ENCODE data around the gene RERE. TPM values are rescaled to one million over a fixed set of nuclear protein-coding genes. Genes with fewer than 3 reads are reported as not detected.

RERE gene
- total RNA-seq, 1 donor from 2014 or later: 80.3 TPM

DNA sequence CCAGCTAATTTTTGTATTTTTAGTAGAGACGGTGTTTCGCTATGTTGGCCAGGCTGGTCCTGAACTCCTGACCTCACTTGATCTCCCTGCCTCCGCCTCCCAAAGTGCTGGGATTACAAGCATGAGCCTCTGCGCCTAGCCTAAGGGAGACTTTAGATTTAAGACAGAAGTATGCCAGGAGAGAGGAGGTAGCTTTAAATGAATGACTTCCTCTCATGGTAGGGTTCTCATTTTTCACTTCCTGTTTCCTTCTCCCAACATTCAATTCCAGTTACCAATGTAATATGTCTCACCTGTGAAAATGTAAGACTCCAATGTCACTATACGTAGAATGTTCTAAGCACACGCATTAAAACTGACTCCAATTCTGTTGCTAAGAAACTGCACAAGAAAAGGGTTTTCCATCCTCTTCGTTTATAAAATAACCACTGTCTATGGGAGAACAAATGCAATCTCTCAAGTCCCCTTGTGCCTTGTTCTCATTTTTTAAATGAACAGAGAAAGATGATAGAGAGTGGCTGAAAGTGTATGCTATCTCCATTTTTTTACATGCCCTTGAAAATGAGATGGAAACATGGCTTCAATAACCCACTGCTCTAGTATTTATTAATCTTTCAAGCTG lies 359.6 kb downstream of the RERE start:
- no peak for DNase-seq (ENCODE audit: extremely low spot score in 2 of 2)
- Histone ChIP-seq H3K4me3 (no peak overlapping the region), H3K27me3 (no peaks in the 10 kb centered on the region), H3K27ac (peak overlapping the region; percentile 17), H3K36me3 (no peaks in the 10 kb centered on the region), H3K9me3 (no peaks in the 10 kb centered on the region), H3K4me1 (peaks cover 65% of the 10 kb centered on the region)
- intact Hi-C loops (cut with DNase I): no loop called here
- TF ChIP-seq POLR2A (IDR thresholded peaks at IDR 0.05) (no peak), POLR2AphosphoS5 (IDR thresholded peaks at IDR 0.05; ENCODE audit: insufficient read depth in 1 of 2, low read depth in 1 of 2) (no peak)

- TF ChIP-seq, protein P1, sequence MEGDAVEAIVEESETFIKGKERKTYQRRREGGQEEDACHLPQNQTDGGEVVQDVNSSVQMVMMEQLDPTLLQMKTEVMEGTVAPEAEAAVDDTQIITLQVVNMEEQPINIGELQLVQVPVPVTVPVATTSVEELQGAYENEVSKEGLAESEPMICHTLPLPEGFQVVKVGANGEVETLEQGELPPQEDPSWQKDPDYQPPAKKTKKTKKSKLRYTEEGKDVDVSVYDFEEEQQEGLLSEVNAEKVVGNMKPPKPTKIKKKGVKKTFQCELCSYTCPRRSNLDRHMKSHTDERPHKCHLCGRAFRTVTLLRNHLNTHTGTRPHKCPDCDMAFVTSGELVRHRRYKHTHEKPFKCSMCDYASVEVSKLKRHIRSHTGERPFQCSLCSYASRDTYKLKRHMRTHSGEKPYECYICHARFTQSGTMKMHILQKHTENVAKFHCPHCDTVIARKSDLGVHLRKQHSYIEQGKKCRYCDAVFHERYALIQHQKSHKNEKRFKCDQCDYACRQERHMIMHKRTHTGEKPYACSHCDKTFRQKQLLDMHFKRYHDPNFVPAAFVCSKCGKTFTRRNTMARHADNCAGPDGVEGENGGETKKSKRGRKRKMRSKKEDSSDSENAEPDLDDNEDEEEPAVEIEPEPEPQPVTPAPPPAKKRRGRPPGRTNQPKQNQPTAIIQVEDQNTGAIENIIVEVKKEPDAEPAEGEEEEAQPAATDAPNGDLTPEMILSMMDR (IDR thresholded peaks at IDR 0.05): no peak
- TF ChIP-seq POLR2AphosphoS5 (IDR thresholded peaks at IDR 0.05; ENCODE audit: insufficient read depth in 1 of 2, low read depth in 1 of 2): no peak
- no peak for TF ChIP-seq POLR2A (IDR thresholded peaks at IDR 0.05)
- H3K4me1 ChIP-seq: peaks cover 65% of the 10 kb centered on the region
- intact Hi-C loops (cut with DNase I): no loop called here
- no peak overlapping the region for H3K4me3 ChIP-seq
- no peaks in the 10 kb centered on the region for H3K36me3 ChIP-seq
- no peaks in the 10 kb centered on the region for H3K27me3 ChIP-seq
- DNase-seq (ENCODE audit: extremely low spot score in 2 of 2): no peak
- peak overlapping the region; percentile 86 for H3K27ac ChIP-seq
- H3K9me3 ChIP-seq: no peaks in the 10 kb centered on the region
Measured at GRCh38 chr1:8456991-8457390, 360.4 kb downstream of the RERE start.

- no peak overlapping the region for H3K4me3 ChIP-seq
- H3K27ac ChIP-seq: peak overlapping the region; percentile 86
- H3K9me3 ChIP-seq: no peaks in the 10 kb centered on the region
- TF ChIP-seq POLR2A (IDR thresholded peaks at IDR 0.05) (no peak), POLR2AphosphoS5 (IDR thresholded peaks at IDR 0.05; ENCODE audit: insufficient read depth in 1 of 2, low read depth in 1 of 2) (peak in 1 of 2 donors; percentile 58)
- TF ChIP-seq, protein P1 (IDR thresholded peaks at IDR 0.05): no peak
- intact Hi-C loops (cut with DNase I): no loop called here
- H3K27me3 ChIP-seq: no peaks in the 10 kb centered on the region
- DNase-seq (ENCODE audit: extremely low spot score in 2 of 2): no peak
- H3K36me3 ChIP-seq: no peaks in the 10 kb centered on the region
- peaks cover 60% of the 10 kb centered on the region for H3K4me1 ChIP-seq
Measured at GRCh38 chr1:8456308-8456912, 361.0 kb downstream of the RERE start.

GRCh38 chr1:8455700-8456307 lies 361.6 kb downstream of the RERE start:
- no peak for DNase-seq (ENCODE audit: extremely low spot score in 2 of 2)
- TF ChIP-seq POLR2A (IDR thresholded peaks at IDR 0.05) (no peak), POLR2AphosphoS5 (IDR thresholded peaks at IDR 0.05; ENCODE audit: insufficient read depth in 1 of 2, low read depth in 1 of 2) (no peak)
- TF ChIP-seq, protein P1 (IDR thresholded peaks at IDR 0.05): no peak
- no peak overlapping the region for H3K4me3 ChIP-seq
- H3K4me1 ChIP-seq: peaks cover 54% of the 10 kb centered on the region
- no peaks in the 10 kb centered on the region for H3K9me3 ChIP-seq
- H3K27me3 ChIP-seq: no peaks in the 10 kb centered on the region
- H3K36me3 ChIP-seq: no peaks in the 10 kb centered on the region
- intact Hi-C loops (cut with DNase I): no loop called here
- H3K27ac ChIP-seq: peak overlapping the region; percentile 86

DNA sequence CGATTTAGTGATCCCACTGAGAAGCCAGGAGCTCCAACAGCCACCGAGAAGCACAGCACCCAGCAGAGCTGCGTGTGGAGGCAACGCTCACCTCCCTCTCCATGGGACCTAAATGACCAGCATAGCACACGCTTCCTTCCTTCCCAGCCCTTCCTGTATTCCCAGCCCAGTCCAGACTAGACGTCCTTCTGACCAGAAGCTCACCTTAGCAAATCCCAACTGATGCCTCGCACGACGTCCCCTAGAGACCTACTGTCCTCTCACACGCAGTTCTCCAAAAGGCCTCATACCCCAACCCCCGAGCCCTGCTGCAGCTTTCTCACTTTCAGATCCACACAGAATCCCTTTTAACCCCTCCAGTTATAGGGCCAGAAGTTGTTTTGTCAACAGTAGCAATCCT lies 367.1 kb downstream of the RERE start:
- Histone ChIP-seq H3K36me3 (no peaks in the 10 kb centered on the region), H3K27ac (peak overlapping the region; percentile 54), H3K9me3 (no peaks in the 10 kb centered on the region), H3K4me1 (peaks cover 53% of the 10 kb centered on the region), H3K27me3 (no peaks in the 10 kb centered on the region), H3K4me3 (no peak overlapping the region)
- no peak for TF ChIP-seq POLR2A (IDR thresholded peaks at IDR 0.05)
- TF ChIP-seq, protein P1 (IDR thresholded peaks at IDR 0.05): no peak
- no peak for TF ChIP-seq POLR2AphosphoS5 (IDR thresholded peaks at IDR 0.05; ENCODE audit: insufficient read depth in 1 of 2, low read depth in 1 of 2)
- intact Hi-C loops (cut with DNase I): no loop called here
- no peak for DNase-seq (ENCODE audit: extremely low spot score in 2 of 2)
